Bone marrow (tissue), 2 donors: ENCODE measurements around the gene MKNK2.

Experiments used
- DNase-seq, 2 donors: peaks; one replicate each; lab custom pipeline; 2025; lab: John Stamatoyannopoulos, UW

MKNK2 gene

GRCh38 chr19:2050991-2051772, at the start of gene MKNK2:
MKNK2 (minus strand) TSS chr19:2051244; CDS start chr19:2050851, 393 bp downstream.
- peak; percentile 67 to 92 for DNase-seq

- DNase-seq, result no peak
Measured at GRCh38 chr19:2100719-2101061, 49.6 kb upstream of the MKNK2 start.

- DNase-seq, result no peak
Measured at GRCh38 chr19:2099937-2100718, 49.1 kb upstream of the MKNK2 start.

GRCh38 chr19:2099054-2099501, 48.0 kb upstream of the MKNK2 start:
- DNase-seq, result no peak

GRCh38 chr19:2097886-2098327, 46.9 kb upstream of the MKNK2 start:
- DNase-seq, result no peak

GRCh38 chr19:2097203-2097885, 46.3 kb upstream of the MKNK2 start:
- DNase-seq, result no peak

GRCh38 chr19:2096480-2097202, 45.6 kb upstream of the MKNK2 start, which contains the start of gene IZUMO4:
IZUMO4 (plus strand) TSS chr19:2096915; CDS start chr19:2096946, 31 bp downstream.
- DNase-seq, result peak; percentile 93 to 100

GRCh38 chr19:2096034-2096479, 45.0 kb upstream of the MKNK2 start, which contains the start of gene MOB3A:
MOB3A (minus strand) TSS chr19:2096326; CDS start chr19:2078560, 17,766 bp downstream.
- DNase-seq, result peak; percentile 79 to 100

GRCh38 chr19:2091926-2092525, 41.0 kb upstream of the MKNK2 start:
- DNase-seq, result peak in 1 of 2 donors; percentile 13

GRCh38 chr19:2089727-2090053, 38.6 kb upstream of the MKNK2 start:
- no peak for DNase-seq

GRCh38 chr19:2089001-2089711, 38.1 kb upstream of the MKNK2 start:
- no peak for DNase-seq

- peak; percentile 9 to 29 for DNase-seq
Measured at GRCh38 chr19:2087621-2088100, 36.6 kb upstream of the MKNK2 start.

GRCh38 chr19:2086695-2087620, 35.9 kb upstream of the MKNK2 start:
- peak in 1 of 2 donors; percentile 12 for DNase-seq

GRCh38 chr19:2084993-2085720, 34.1 kb upstream of the MKNK2 start:
- DNase-seq, result peak; percentile 62 to 96

- DNase-seq, result peak; percentile 24 to 56
Measured at GRCh38 chr19:2083174-2083854, 32.3 kb upstream of the MKNK2 start.

GRCh38 chr19:2081873-2082810, 31.1 kb upstream of the MKNK2 start:
- DNase-seq, result peak in 1 of 2 donors; percentile 51
